ENCODE data around the gene HOXB4.

HOXB4 gene

GRCh38 chr17:48565022-48565554 lies 13.1 kb downstream of the HOXB4 start:
- H3K36me3 ChIP-seq (replicated peaks; ENCODE audit: low read depth, low read length) = peaks cover 30% of the 10 kb centered on the region
- H3K4me3 ChIP-seq (ENCODE audit: low read length) = peak overlapping the region; percentile 71
- no peak overlapping the region for H3K27ac ChIP-seq (ENCODE audit: low read length)
- no peaks in the 10 kb centered on the region for H3K27me3 ChIP-seq (ENCODE audit: low read depth, low read length)
- H3K9ac ChIP-seq (ENCODE audit: low read length) = peak overlapping the region; percentile 63; the same call in 1 of the 2 replicates
- H2AFZ ChIP-seq (ENCODE audit: low read depth, low read length) = no peak overlapping the region
- H3K79me2 ChIP-seq (ENCODE audit: low read length) = peaks cover 50% of the 10 kb centered on the region
- no peaks in the 10 kb centered on the region for H3K9me3 ChIP-seq (ENCODE audit: insufficient read depth, low read length)
- peak overlapping the region; percentile 72 for H3K4me2 ChIP-seq (ENCODE audit: low read length)
- H3K4me1 ChIP-seq (ENCODE audit: low read length) = peaks cover 37% of the 10 kb centered on the region
- no peak for TF ChIP-seq EZH2phosphoT487 (IDR thresholded peaks at IDR 0.05; ENCODE audit: low read depth)
- TF ChIP-seq, protein P1, sequence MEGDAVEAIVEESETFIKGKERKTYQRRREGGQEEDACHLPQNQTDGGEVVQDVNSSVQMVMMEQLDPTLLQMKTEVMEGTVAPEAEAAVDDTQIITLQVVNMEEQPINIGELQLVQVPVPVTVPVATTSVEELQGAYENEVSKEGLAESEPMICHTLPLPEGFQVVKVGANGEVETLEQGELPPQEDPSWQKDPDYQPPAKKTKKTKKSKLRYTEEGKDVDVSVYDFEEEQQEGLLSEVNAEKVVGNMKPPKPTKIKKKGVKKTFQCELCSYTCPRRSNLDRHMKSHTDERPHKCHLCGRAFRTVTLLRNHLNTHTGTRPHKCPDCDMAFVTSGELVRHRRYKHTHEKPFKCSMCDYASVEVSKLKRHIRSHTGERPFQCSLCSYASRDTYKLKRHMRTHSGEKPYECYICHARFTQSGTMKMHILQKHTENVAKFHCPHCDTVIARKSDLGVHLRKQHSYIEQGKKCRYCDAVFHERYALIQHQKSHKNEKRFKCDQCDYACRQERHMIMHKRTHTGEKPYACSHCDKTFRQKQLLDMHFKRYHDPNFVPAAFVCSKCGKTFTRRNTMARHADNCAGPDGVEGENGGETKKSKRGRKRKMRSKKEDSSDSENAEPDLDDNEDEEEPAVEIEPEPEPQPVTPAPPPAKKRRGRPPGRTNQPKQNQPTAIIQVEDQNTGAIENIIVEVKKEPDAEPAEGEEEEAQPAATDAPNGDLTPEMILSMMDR (IDR thresholded peaks at IDR 0.05; ENCODE audit: low read depth, low read length) = no peak
- H4K20me1 ChIP-seq (ENCODE audit: insufficient read depth, low read length) = no peaks in the 10 kb centered on the region

DNA sequence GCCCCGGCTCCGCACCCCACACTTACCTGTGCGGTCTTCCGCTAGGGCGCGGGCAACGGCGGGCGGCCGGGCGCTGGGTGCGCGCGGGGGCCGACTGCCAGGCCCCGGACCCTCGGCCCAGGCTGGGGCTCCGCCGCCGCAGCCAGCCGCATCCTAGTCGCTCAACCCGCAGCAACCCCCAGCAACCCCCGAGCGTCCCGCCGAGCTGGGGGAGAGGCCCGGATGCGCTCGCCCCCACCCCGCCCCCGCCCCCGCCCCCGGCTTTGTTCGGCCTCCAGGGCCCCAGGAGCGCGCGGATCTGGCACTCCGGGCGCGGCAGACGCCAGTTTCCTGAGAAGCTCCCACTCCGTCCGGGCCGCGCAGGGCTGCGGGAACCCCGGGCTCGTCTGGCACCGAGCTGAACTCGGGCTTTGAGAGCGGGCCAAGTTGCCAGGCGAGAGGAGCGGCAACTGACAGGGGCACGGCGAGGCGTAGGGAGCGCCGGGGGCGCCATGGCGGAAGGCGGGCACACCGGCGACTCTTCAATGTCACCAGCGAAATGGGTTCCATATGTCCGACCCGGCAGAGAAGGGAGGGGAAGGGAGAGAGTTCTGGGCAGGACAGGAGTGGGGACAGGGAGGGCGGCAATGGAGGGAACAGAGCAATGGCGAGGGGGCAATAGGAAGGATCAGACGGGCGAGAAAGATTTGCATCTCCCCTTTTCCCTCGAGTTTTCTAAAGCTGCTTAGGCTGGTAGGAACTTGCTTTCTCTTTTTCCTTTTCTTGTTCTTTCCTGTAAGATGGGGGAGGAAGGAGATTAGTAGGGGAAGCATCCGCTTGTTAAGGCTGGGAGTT lies 13.7 kb downstream of the HOXB4 start:
- TF ChIP-seq EZH2phosphoT487 (IDR thresholded peaks at IDR 0.05; ENCODE audit: low read depth) = no peak
- TF ChIP-seq, protein P1 (IDR thresholded peaks at IDR 0.05; ENCODE audit: low read depth, low read length) = no peak
- Histone ChIP-seq H3K4me1 (ENCODE audit: low read length) (peaks cover 37% of the 10 kb centered on the region), H2AFZ (ENCODE audit: low read depth, low read length) (no peak overlapping the region), H3K27me3 (ENCODE audit: low read depth, low read length) (no peaks in the 10 kb centered on the region), H3K4me2 (ENCODE audit: low read length) (peak overlapping the region; percentile 72), H3K79me2 (ENCODE audit: low read length) (peaks cover 43% of the 10 kb centered on the region), H3K4me3 (ENCODE audit: low read length) (peak overlapping the region; percentile 71), H4K20me1 (ENCODE audit: insufficient read depth, low read length) (no peaks in the 10 kb centered on the region), H3K36me3 (replicated peaks; ENCODE audit: low read depth, low read length) (peaks cover 30% of the 10 kb centered on the region), H3K9ac (ENCODE audit: low read length) (peak overlapping the region; percentile 63), H3K27ac (ENCODE audit: low read length) (peak overlapping the region; percentile 16; the same call in 1 of the 2 replicates), H3K9me3 (ENCODE audit: insufficient read depth, low read length) (no peaks in the 10 kb centered on the region)

DNA sequence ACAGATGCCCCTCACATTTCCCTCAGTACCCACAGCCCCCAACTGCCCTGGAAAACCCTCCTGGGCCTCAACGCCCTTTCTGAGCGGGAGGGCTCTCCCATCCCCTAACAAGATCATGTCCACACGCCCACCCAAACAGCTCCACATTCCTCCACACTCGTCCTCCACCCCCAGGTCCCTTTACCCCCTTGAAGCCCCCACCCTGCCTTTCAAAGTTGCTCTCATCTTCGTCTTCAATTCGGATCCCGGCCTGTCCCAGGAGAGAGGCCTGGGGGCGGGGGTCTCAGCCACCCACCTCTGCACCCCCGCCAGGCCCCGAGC lies 14.3 kb downstream of the HOXB4 start:
- Histone ChIP-seq H3K79me2 (ENCODE audit: low read length) (peaks cover 43% of the 10 kb centered on the region), H3K4me1 (ENCODE audit: low read length) (peaks cover 37% of the 10 kb centered on the region), H3K9me3 (ENCODE audit: insufficient read depth, low read length) (no peaks in the 10 kb centered on the region), H3K4me2 (ENCODE audit: low read length) (peak overlapping the region; percentile 60), H3K36me3 (replicated peaks; ENCODE audit: low read depth, low read length) (peaks cover 29% of the 10 kb centered on the region), H3K27ac (ENCODE audit: low read length) (peak overlapping the region; percentile 16; the same call in 1 of the 2 replicates), H2AFZ (ENCODE audit: low read depth, low read length) (no peak overlapping the region), H4K20me1 (ENCODE audit: insufficient read depth, low read length) (no peaks in the 10 kb centered on the region), H3K27me3 (ENCODE audit: low read depth, low read length) (no peaks in the 10 kb centered on the region), H3K9ac (ENCODE audit: low read length) (peak overlapping the region; percentile 63), H3K4me3 (ENCODE audit: low read length) (peak overlapping the region; percentile 71)
- no peak for TF ChIP-seq EZH2phosphoT487 (IDR thresholded peaks at IDR 0.05; ENCODE audit: low read depth)

DNA sequence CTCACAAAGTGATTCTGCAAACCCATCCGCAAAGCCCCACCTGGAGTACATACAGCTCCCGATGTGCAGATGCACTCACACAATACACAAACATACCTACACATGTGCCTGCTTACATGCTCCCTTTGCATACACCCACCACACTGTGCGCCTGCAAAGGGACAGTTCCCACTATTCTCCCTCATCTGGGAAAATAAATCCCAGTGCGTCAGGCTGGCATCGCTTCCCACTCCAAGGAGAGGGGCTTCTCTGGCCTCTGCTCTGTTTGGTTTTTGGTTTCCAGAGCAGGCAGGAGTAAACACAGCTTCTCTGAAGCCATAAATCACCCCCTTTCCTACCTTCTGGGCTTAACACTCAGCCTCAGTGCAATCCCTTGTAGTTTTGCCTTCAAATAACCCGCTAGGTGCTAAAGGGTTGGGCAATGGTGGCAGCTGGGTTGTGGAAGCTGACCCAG lies 14.7 kb downstream of the HOXB4 start:
- peak overlapping the region; percentile 63 for H3K9ac ChIP-seq (ENCODE audit: low read length)
- TF ChIP-seq EZH2phosphoT487 (IDR thresholded peaks at IDR 0.05; ENCODE audit: low read depth) = no peak
- TF ChIP-seq, protein P1 (IDR thresholded peaks at IDR 0.05; ENCODE audit: low read depth, low read length) = no peak
- H4K20me1 ChIP-seq (ENCODE audit: insufficient read depth, low read length) = no peaks in the 10 kb centered on the region
- H3K36me3 ChIP-seq (replicated peaks; ENCODE audit: low read depth, low read length) = peaks cover 25% of the 10 kb centered on the region
- H2AFZ ChIP-seq (ENCODE audit: low read depth, low read length) = no peak overlapping the region
- H3K9me3 ChIP-seq (ENCODE audit: insufficient read depth, low read length) = no peaks in the 10 kb centered on the region
- H3K4me1 ChIP-seq (ENCODE audit: low read length) = peaks cover 37% of the 10 kb centered on the region
- no peaks in the 10 kb centered on the region for H3K27me3 ChIP-seq (ENCODE audit: low read depth, low read length)
- peak overlapping the region; percentile 71 for H3K4me3 ChIP-seq (ENCODE audit: low read length)
- H3K27ac ChIP-seq (ENCODE audit: low read length) = peak overlapping the region; percentile 16; the same call in 1 of the 2 replicates
- H3K4me2 ChIP-seq (ENCODE audit: low read length) = peak overlapping the region; percentile 60
- H3K79me2 ChIP-seq (ENCODE audit: low read length) = peaks cover 40% of the 10 kb centered on the region
